Astrocyte (in vitro differentiated cells and primary cell): ENCODE data around the gene LZTS2.

Experiments
- EZH2 ChIP-seq: IDR thresholded peaks from 2 replicates; pipeline ENCODE4 v1.6.1; 2012; ENCODE audit warnings: mild to moderate bottlenecking, low read length, inconsistent platforms; ENCODE audit not compliant: insufficient read depth
- TF ChIP-seq, protein P1 (sequence below): IDR thresholded peaks from 2 replicates; pipeline ENCODE4 v1.5.1; 2011; ENCODE audit warnings: low read depth, mild to moderate bottlenecking, inconsistent platforms, low read length, moderate library complexity; ENCODE audit not compliant: insufficient read depth

DNA sequence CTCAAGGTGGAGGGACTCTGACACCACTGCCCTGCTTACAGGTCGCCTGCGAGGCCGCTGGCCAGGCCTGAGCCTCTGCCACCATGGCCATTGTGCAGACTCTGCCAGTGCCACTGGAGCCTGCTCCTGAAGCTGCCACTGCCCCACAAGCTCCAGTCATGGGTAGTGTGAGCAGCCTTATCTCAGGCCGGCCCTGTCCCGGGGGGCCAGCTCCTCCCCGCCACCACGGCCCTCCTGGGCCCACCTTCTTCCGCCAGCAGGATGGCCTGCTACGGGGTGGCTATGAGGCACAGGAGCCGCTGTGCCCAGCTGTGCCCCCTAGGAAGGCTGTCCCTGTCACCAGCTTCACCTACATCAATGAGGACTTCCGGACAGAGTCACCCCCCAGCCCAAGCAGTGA, 2.8 kb downstream of the LZTS2 start:
- TF ChIP-seq, protein P1, sequence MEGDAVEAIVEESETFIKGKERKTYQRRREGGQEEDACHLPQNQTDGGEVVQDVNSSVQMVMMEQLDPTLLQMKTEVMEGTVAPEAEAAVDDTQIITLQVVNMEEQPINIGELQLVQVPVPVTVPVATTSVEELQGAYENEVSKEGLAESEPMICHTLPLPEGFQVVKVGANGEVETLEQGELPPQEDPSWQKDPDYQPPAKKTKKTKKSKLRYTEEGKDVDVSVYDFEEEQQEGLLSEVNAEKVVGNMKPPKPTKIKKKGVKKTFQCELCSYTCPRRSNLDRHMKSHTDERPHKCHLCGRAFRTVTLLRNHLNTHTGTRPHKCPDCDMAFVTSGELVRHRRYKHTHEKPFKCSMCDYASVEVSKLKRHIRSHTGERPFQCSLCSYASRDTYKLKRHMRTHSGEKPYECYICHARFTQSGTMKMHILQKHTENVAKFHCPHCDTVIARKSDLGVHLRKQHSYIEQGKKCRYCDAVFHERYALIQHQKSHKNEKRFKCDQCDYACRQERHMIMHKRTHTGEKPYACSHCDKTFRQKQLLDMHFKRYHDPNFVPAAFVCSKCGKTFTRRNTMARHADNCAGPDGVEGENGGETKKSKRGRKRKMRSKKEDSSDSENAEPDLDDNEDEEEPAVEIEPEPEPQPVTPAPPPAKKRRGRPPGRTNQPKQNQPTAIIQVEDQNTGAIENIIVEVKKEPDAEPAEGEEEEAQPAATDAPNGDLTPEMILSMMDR, result no peak
- TF ChIP-seq EZH2, result no peak
